Measurements from ENCODE around the gene CYP2D6. TPM values are rescaled to one million over a fixed set of nuclear protein-coding genes. Genes with fewer than 3 reads are reported as not detected.

CYP2D6 gene
- total RNA-seq, 2 experiments from 2014 or later, result 1.5 to 2.0 TPM

- H3K27me3 Mint-ChIP-seq, result no peaks in the 10 kb centered on the region
Measured at GRCh38 chr22:42101199-42101598, 29.4 kb downstream of the CYP2D6 start.

DNA sequence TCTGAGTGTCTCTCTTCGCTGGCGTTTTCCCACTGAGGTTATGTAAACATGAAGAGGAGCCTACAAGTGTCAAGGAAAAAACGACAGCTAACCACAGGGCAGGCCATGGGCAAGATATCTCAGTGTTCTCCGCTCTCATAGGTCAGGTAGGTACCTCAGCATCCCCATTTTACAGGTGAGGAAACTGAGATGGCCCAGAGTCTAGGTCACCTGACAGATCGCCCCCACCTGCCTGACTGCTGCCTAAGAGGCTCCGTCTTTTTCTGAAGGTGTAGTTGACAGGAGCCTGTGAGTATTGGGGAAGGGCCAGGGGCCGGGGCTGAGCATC, 39.2 kb downstream of the CYP2D6 start:
- peaks cover 27% of the 10 kb centered on the region for H3K36me3 Mint-ChIP-seq (ENCODE audit: low read depth)
- no peak for TF ChIP-seq CTCF (IDR thresholded peaks at IDR 0.05)
- POLR2A ChIA-PET, result interaction anchor here (0.8 to 7.9 kb wide), 14 partner anchors 9 to 523 kb away, joined by 3 to 118 read pairs (median 4); partner anchors contain the start of genes CENPM, PHETA2, POLDIP3 and SMDT1
- H3K4me1 Mint-ChIP-seq (ENCODE audit: low read depth), result peaks cover 27% of the 10 kb centered on the region
- ATAC-seq (no peak), DNase-seq (peak; percentile 16)
- CTCF ChIA-PET, result interaction anchor here (0.6 to 3.1 kb wide), 18 partner anchors 9 to 394 kb away, joined by 3 to 26 read pairs (median 4); partner anchors contain the start of gene SMDT1
- H3K9me3 Mint-ChIP-seq, result peaks cover 4% of the 10 kb centered on the region
- no peaks in the 10 kb centered on the region for H3K27me3 Mint-ChIP-seq
- peak overlapping the region; percentile 99 for H3K27ac Mint-ChIP-seq
- intact Hi-C loops (cut with micrococcal nuclease), result no loop called here
- H3K4me3 Mint-ChIP-seq, result peak overlapping the region; percentile 85

More at GRCh38 chr22:42101199-42101598, 29.4 kb downstream of the CYP2D6 start:
- ChIA-PET POLR2A (no interaction called here), CTCF (interaction anchor here (0.6 to 4.3 kb wide), 2 partner anchors 10 to 12 kb away, joined by 3 to 19 read pairs; partner anchors contain the start of gene NDUFA6)
- peaks cover 45% of the 10 kb centered on the region for H3K36me3 Mint-ChIP-seq (ENCODE audit: low read depth)
- DNase-seq (no peak), ATAC-seq (no peak)
- no peak overlapping the region for H3K27ac Mint-ChIP-seq
- H3K9me3 Mint-ChIP-seq, result peaks cover 22% of the 10 kb centered on the region
- intact Hi-C loops (cut with micrococcal nuclease), result no loop called here
- H3K4me3 Mint-ChIP-seq, result no peak overlapping the region
- H3K4me1 Mint-ChIP-seq (ENCODE audit: low read depth), result no peaks in the 10 kb centered on the region
- no peak for TF ChIP-seq CTCF (IDR thresholded peaks at IDR 0.05)

GRCh38 chr22:42090596-42091454, 39.8 kb downstream of the CYP2D6 start, which contains the start of gene NDUFA6:
Gene NDUFA6 (minus strand): TSS chr22:42090772. CDS start chr22:42090744, 28 bp downstream.
- ATAC-seq (peak; percentile 96), DNase-seq (peak; percentile 99)
- H3K4me3 Mint-ChIP-seq, result peak within 1 kb of the TSS; percentile 85
- H3K4me1 Mint-ChIP-seq (ENCODE audit: low read depth), result peaks cover 28% of the 10 kb centered on the region
- POLR2A ChIA-PET, result interaction anchor here (0.7 to 7.9 kb wide), 19 partner anchors 10 to 524 kb away, joined by 3 to 118 read pairs (median 4); partner anchors contain the start of genes CENPM, PHETA2, POLDIP3 and SMDT1
- peak within 1 kb of the TSS; percentile 99 for H3K27ac Mint-ChIP-seq
- H3K36me3 Mint-ChIP-seq (ENCODE audit: low read depth), result peaks cover 32% of the 10 kb centered on the region
- no peaks in the 10 kb centered on the region for H3K27me3 Mint-ChIP-seq
- intact Hi-C loops (cut with micrococcal nuclease), result no loop called here
- CTCF ChIA-PET, result interaction anchor here (0.6 to 3.1 kb wide), 20 partner anchors 8 to 394 kb away, joined by 3 to 26 read pairs (median 4); partner anchors contain the start of gene SMDT1
- H3K9me3 Mint-ChIP-seq, result peaks cover 4% of the 10 kb centered on the region
- TF ChIP-seq CTCF (IDR thresholded peaks at IDR 0.05), result peak; percentile 83

GRCh38 chr22:42086051-42086450, 44.6 kb downstream of the CYP2D6 start:
- Mint-ChIP-seq H3K4me1 (ENCODE audit: low read depth) (peaks cover 27% of the 10 kb centered on the region), H3K9me3 (peaks cover 4% of the 10 kb centered on the region), H3K4me3 (no peak overlapping the region), H3K27ac (peak overlapping the region; percentile 3), H3K36me3 (ENCODE audit: low read depth) (peaks cover 53% of the 10 kb centered on the region), H3K27me3 (no peaks in the 10 kb centered on the region)
- ATAC-seq (no peak), DNase-seq (no peak)
- no peak for TF ChIP-seq CTCF (IDR thresholded peaks at IDR 0.05)
- intact Hi-C loops (cut with micrococcal nuclease), result loop anchor here (10.0 kb wide), 1 partner anchor 349 kb away; the partner anchor contains the start of gene NFAM1
- POLR2A ChIA-PET, result interaction anchor here (7.9 kb wide), 1 partner anchor 8 kb away, joined by 118 read pairs; the partner anchor contains the start of genes PHETA2 and SMDT1
- CTCF ChIA-PET, result interaction anchor here (1.3 to 1.9 kb wide), 2 partner anchors 11 to 359 kb away, joined by 3 to 4 read pairs; no protein-coding TSS in a partner anchor

Data from activated CD8-positive, alpha-beta T cell treated with anti-CD3 and anti-CD28 coated beads for 36 hours (primary cell).